Measurements from ENCODE around the gene EMC9.

The EMC9 gene

GRCh38 chr14:24135834-24136683 is 5.3 kb downstream of the EMC9 start, which contains the start of gene PSME1:
Gene PSME1 (plus strand): TSS chr14:24136194. CDS start chr14:24136263, 69 bp downstream.
- TF ChIP-seq CTCF (IDR thresholded peaks at IDR 0.05; ENCODE audit: control insufficient read depth, extremely low read depth, insufficient read depth), result no peak
- DNase-seq (ENCODE audit: low read depth), result peak; percentile 58
- peak within 1 kb of the TSS; percentile 77 for H3K4me3 ChIP-seq (ENCODE audit: low read depth, low read length)

DNA sequence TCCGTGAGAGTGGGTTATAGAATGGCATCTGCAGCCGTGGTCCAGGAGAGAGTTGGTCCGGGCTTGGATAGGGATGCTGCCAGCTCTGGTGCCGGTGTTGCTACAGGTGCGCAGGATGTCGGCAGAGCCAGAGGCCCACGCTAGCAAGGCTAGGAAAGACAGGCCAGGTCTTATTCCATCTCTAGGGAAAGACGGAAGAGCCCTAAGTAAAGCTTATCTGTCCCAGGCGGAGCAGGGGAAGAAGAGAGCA is 5.9 kb downstream of the EMC9 start:
- no peak for DNase-seq (ENCODE audit: low read depth)
- TF ChIP-seq CTCF (IDR thresholded peaks at IDR 0.05; ENCODE audit: control insufficient read depth, extremely low read depth, insufficient read depth), result no peak
- peak overlapping the region; percentile 77 for H3K4me3 ChIP-seq (ENCODE audit: low read depth, low read length)

DNA sequence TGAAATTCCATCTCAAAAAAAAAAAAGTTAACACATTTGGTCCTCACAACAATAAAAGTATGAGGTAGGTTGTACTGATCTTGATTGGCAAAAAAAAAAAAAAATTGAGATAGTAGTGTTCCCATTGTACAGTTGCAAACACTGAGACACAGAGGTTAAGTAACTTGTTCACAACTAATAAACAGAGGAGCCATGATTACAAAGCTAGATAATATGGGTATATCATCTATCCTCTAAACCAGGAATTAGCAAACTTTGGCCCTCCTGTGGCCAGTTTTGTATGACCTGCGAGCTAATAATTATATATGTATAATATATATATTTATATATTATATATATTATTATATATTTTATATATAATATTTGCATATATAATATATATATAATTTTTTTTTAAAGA is 7.7 kb downstream of the EMC9 start:
- H3K4me3 ChIP-seq (ENCODE audit: low read depth, low read length), result no peak overlapping the region
- TF ChIP-seq CTCF (IDR thresholded peaks at IDR 0.05; ENCODE audit: control insufficient read depth, extremely low read depth, insufficient read depth), result no peak
- DNase-seq (ENCODE audit: low read depth), result no peak

- H3K4me3 ChIP-seq (ENCODE audit: low read depth, low read length), result no peak overlapping the region
- no peak for TF ChIP-seq CTCF (IDR thresholded peaks at IDR 0.05; ENCODE audit: control insufficient read depth, extremely low read depth, insufficient read depth)
- DNase-seq (ENCODE audit: low read depth), result no peak
Measured at GRCh38 chr14:24132976-24133375, 8.4 kb downstream of the EMC9 start.

GRCh38 chr14:24132061-24132685 is 9.2 kb downstream of the EMC9 start:
- DNase-seq (ENCODE audit: low read depth), result no peak
- TF ChIP-seq CTCF (IDR thresholded peaks at IDR 0.05; ENCODE audit: control insufficient read depth, extremely low read depth, insufficient read depth), result no peak
- no peak overlapping the region for H3K4me3 ChIP-seq (ENCODE audit: low read depth, low read length)

DNA sequence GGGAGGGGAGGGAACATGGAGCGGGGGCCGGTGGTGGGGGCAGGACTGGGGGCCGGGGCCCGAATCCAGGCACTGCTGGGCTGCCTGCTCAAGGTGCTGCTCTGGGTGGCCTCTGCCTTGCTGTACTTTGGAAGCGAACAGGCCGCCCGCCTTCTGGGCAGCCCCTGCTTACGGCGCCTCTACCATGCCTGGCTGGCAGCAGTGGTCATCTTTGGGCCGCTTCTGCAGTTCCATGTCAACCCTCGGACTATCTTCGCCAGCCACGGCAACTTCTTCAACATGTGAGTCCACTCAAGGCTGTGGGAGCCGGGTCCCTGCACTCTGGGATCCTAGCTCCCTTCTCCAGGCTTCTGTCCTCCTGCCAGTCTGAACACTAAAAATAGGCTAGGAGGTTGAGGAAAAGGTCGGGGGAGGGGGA is 9.8 kb downstream of the EMC9 start:
- no peak overlapping the region for H3K4me3 ChIP-seq (ENCODE audit: low read depth, low read length)
- TF ChIP-seq CTCF (IDR thresholded peaks at IDR 0.05; ENCODE audit: control insufficient read depth, extremely low read depth, insufficient read depth), result no peak
- DNase-seq (ENCODE audit: low read depth), result no peak

Measured in LNCaP clone FGC (cell line).